Chondrocyte (in vitro differentiated cells): ENCODE data around the gene EFEMP1. TPM values are rescaled to one million over a fixed set of nuclear protein-coding genes. Genes with fewer than 3 reads are reported as not detected.

Experiments used
- DNase-seq: peaks from one replicate; pipeline ENCODE4 v3.0.0; 2021; ENCODE audit warnings: mixed read lengths, low spot score
- H3K27ac Mint-ChIP-seq: one replicate; pipeline ENCODE4 v1.8.0; 2021; ENCODE audit warnings: mild to moderate bottlenecking, moderate library complexity, mixed read lengths; ENCODE audit not compliant: unreplicated experiment
- H3K27me3 Mint-ChIP-seq: 2 replicates; pipeline ENCODE4 v1.8.0; 2021; ENCODE audit warnings: low read depth, mixed read lengths
- H3K36me3 Mint-ChIP-seq: 2 replicates; pipeline ENCODE4 v1.8.0; 2021; ENCODE audit warnings: low read depth, mixed read lengths
- H3K4me1 Mint-ChIP-seq: 2 replicates; pipeline ENCODE4 v1.8.0; 2021; ENCODE audit warnings: low read depth, mild to moderate bottlenecking, mixed read lengths
- H3K4me3 Mint-ChIP-seq: one replicate; pipeline ENCODE4 v1.8.0; 2021; ENCODE audit warnings: mild to moderate bottlenecking, moderate library complexity, mixed read lengths; ENCODE audit not compliant: unreplicated experiment
- H3K9me3 Mint-ChIP-seq: 2 replicates; pipeline ENCODE4 v1.8.0; 2021; ENCODE audit warnings: low read depth, mixed read lengths
- CTCF ChIP-seq: fragments of 200-600 bp; sonication (generic); IDR thresholded peaks from 2 replicates; pipeline ENCODE4 v1.5.0; 2021; ENCODE audit warnings: antibody characterized with exemption, mild to moderate bottlenecking, moderate library complexity
- total RNA-seq: library from RNA; stranded (reverse); gene quantifications from 3 replicates; pipeline ENCODE4 v1.2.1, GENCODE V29; 2021

The EFEMP1 gene
- total RNA-seq, 1 donor from 2014 or later: 38.6 TPM

DNA sequence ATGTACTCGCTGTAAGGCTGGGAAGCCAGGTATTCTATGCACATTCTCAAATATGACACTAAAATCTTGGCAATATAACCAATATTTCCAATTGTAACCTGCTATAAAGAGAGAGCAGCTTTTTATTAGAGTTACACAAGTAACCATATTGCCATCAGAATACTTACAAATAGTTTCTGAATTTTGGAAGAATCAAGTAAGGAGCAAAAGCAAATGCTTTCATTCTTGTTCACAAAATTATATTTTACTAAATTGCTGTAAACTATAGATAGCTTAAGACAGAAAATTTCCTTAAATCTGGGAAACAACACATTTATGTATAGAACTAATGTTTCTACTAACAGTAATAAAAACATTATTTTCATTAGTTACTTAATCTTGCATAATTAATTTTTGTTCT is 77.2 kb downstream of the EFEMP1 start:
- no peaks in the 10 kb centered on the region for H3K36me3 Mint-ChIP-seq
- H3K4me1 Mint-ChIP-seq: peaks cover 3% of the 10 kb centered on the region
- no peak overlapping the region for H3K4me3 Mint-ChIP-seq
- no peak for DNase-seq
- no peak overlapping the region for H3K27ac Mint-ChIP-seq
- H3K9me3 Mint-ChIP-seq: no peaks in the 10 kb centered on the region
- peaks cover 9% of the 10 kb centered on the region for H3K27me3 Mint-ChIP-seq
- no peak for TF ChIP-seq CTCF

DNA sequence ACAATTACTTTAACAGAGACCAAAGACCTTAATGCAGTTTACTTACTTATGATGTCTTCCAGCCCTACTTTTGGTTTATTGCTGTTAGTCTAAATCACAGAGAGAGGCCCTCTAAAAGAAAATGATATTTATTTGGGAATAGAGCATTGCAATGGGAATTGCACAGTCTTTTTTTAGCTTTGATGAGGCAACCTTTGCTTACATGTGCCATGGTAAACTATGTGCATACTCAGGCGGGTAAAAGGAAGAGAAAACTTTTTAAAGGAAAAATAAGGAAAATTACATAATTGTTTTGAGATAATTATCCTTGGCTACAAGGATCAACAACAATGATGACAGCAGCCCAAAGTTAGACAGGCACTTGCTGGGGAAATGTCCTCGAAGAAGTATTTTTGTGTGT is 78.6 kb downstream of the EFEMP1 start:
- H3K36me3 Mint-ChIP-seq: no peaks in the 10 kb centered on the region
- peaks cover 3% of the 10 kb centered on the region for H3K4me1 Mint-ChIP-seq
- no peak overlapping the region for H3K27ac Mint-ChIP-seq
- no peaks in the 10 kb centered on the region for H3K9me3 Mint-ChIP-seq
- no peak for TF ChIP-seq CTCF
- no peak for DNase-seq
- H3K27me3 Mint-ChIP-seq: peaks cover 9% of the 10 kb centered on the region
- no peak overlapping the region for H3K4me3 Mint-ChIP-seq

DNA sequence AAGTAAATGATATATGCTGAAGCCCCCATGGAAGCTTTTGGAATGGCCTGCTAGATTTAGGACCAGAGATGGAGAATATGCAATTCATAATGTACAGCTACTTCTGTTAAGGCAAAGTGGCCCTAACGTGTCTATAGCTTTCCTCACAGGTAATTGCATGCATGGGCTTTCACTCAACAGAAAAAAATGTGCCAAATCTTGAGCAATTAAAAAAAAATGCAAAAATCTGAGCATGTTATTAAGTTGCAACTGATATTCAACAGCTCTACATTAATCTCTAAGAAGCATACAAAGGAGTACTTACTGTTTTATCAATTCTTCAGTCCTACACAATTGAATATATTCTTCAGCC is 79.6 kb downstream of the EFEMP1 start:
- Mint-ChIP-seq H3K27me3 (peaks cover 9% of the 10 kb centered on the region), H3K27ac (no peak overlapping the region), H3K4me3 (no peak overlapping the region), H3K9me3 (no peaks in the 10 kb centered on the region), H3K36me3 (no peaks in the 10 kb centered on the region), H3K4me1 (peaks cover 9% of the 10 kb centered on the region)
- no peak for TF ChIP-seq CTCF
- no peak for DNase-seq

DNA sequence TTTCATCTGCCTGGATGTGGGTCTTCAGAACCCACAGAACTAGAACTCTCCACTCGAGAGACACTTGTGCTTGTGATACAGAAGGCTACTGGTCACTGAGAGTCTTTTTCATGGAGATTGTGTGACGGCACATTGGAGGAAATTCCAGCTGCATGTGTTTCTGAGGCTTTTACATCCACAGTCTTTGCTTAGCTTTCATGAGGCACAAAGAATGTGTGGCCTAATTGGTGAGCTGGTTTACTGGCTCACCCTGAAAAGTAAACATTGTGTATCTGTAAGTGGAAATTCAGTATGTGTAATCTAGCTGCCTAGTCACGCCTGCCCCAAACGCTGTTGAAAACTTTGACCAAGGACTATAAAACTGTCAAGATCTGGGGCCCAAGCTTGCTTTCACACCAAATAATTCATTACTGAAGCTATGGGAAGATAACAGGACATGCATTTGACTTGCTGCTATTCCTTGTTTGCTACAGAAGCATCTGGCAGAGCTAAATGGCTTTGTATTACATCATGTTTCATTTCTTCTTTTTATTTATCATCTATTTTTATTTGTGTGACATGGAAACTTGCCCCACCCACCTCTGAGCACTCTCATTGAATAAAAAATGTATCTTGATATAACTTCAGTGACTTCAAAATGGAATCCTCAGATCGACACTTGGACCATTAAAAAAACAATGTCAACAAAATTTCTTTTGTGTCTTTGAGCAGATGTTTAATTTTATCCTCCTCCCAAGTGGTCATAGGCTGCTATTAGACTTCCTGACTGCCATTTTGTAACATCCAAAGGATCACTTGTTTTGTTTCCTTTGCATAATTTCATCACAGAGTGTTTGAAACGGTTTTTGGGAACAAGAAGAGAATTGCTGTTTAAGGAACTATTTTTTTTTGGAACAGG is 80.2 kb downstream of the EFEMP1 start:
- no peaks in the 10 kb centered on the region for H3K36me3 Mint-ChIP-seq
- TF ChIP-seq CTCF: no peak
- peaks cover 9% of the 10 kb centered on the region for H3K27me3 Mint-ChIP-seq
- peaks cover 13% of the 10 kb centered on the region for H3K4me1 Mint-ChIP-seq
- H3K27ac Mint-ChIP-seq: no peak overlapping the region
- no peak for DNase-seq
- H3K9me3 Mint-ChIP-seq: no peaks in the 10 kb centered on the region
- H3K4me3 Mint-ChIP-seq: no peak overlapping the region

GRCh38 chr2:55842046-55842445 is 81.5 kb downstream of the EFEMP1 start:
- DNase-seq: no peak
- no peak for TF ChIP-seq CTCF
- peaks cover 5% of the 10 kb centered on the region for H3K27me3 Mint-ChIP-seq
- peaks cover 13% of the 10 kb centered on the region for H3K4me1 Mint-ChIP-seq
- H3K27ac Mint-ChIP-seq: no peak overlapping the region
- H3K9me3 Mint-ChIP-seq: no peaks in the 10 kb centered on the region
- H3K36me3 Mint-ChIP-seq: no peaks in the 10 kb centered on the region
- H3K4me3 Mint-ChIP-seq: no peak overlapping the region
